GM18526 (cell line): ENCODE data around the gene CDH2.

Experiments
- POLR2A ChIP-seq: IDR thresholded peaks from 3 replicates; pipeline ENCODE4 v1.6.1; 2011; ENCODE audit not compliant: insufficient read length; ENCODE audit errors: extremely low read depth

Gene CDH2

GRCh38 chr18:28027755-28028154 is 149.2 kb downstream of the CDH2 start:
- TF ChIP-seq POLR2A = no peak

- TF ChIP-seq POLR2A = no peak
Measured at GRCh38 chr18:28019425-28020108, 157.4 kb downstream of the CDH2 start.

GRCh38 chr18:28018351-28018750 is 158.6 kb downstream of the CDH2 start:
- TF ChIP-seq POLR2A = no peak

GRCh38 chr18:28015671-28016070 is 161.3 kb downstream of the CDH2 start:
- no peak for TF ChIP-seq POLR2A

- TF ChIP-seq POLR2A = no peak
Measured at GRCh38 chr18:28013066-28013465, 163.9 kb downstream of the CDH2 start.

GRCh38 chr18:28012336-28012735 is 164.6 kb downstream of the CDH2 start:
- TF ChIP-seq POLR2A = no peak

GRCh38 chr18:28009589-28009988 is 167.3 kb downstream of the CDH2 start:
- no peak for TF ChIP-seq POLR2A

GRCh38 chr18:28007841-28008240 is 169.1 kb downstream of the CDH2 start:
- TF ChIP-seq POLR2A = no peak

- no peak for TF ChIP-seq POLR2A
Measured at GRCh38 chr18:28005164-28005563, 171.8 kb downstream of the CDH2 start.

- TF ChIP-seq POLR2A = no peak
Measured at GRCh38 chr18:28004606-28005005, 172.3 kb downstream of the CDH2 start.

GRCh38 chr18:28003451-28003850 is 173.5 kb downstream of the CDH2 start:
- no peak for TF ChIP-seq POLR2A

GRCh38 chr18:28002841-28003240 is 174.1 kb downstream of the CDH2 start:
- no peak for TF ChIP-seq POLR2A

GRCh38 chr18:27996801-27997272 is 180.1 kb downstream of the CDH2 start:
- TF ChIP-seq POLR2A = no peak

- no peak for TF ChIP-seq POLR2A
Measured at GRCh38 chr18:27995770-27996502, 181.0 kb downstream of the CDH2 start.

- no peak for TF ChIP-seq POLR2A
Measured at GRCh38 chr18:27994571-27994970, 182.4 kb downstream of the CDH2 start.

- TF ChIP-seq POLR2A = no peak
Measured at GRCh38 chr18:27991391-27991790, 185.5 kb downstream of the CDH2 start.

GRCh38 chr18:27985832-27986231 is 191.1 kb downstream of the CDH2 start:
- no peak for TF ChIP-seq POLR2A

GRCh38 chr18:27983780-27984179 is 193.2 kb downstream of the CDH2 start:
- TF ChIP-seq POLR2A = no peak
